PFSK-1 (cell line): ENCODE data around the gene IL22RA2.

ENCODE experiments used
- FOXP2 ChIP-seq: optimal IDR thresholded peaks from 2 replicates; pipeline ENCODE3; 2011; ENCODE audit warnings: borderline replicate concordance, control low read depth, inconsistent platforms; ENCODE audit not compliant: insufficient read depth; ENCODE audit errors: extremely low read length, extremely low read depth
- POLR2AphosphoS5 ChIP-seq: IDR thresholded peaks from 2 replicates; pipeline ENCODE4 v1.6.1; 2012; ENCODE audit warnings: low read depth, mild to moderate bottlenecking, control low read depth, low read length, moderate library complexity
- REST ChIP-seq, 2 experiments: IDR thresholded peaks; 2 replicates each; pipeline versions ENCODE4 v1.6.1 to v1.8.0; 2011 to 2012; ENCODE audit warnings: low read depth in 2 of 2, low read length in 2 of 2, control low read depth in 1 of 2, inconsistent platforms in 1 of 2, mild to moderate bottlenecking in 1 of 2, moderate library complexity in 1 of 2; ENCODE audit not compliant: insufficient read depth in 1 of 2
- SIN3A ChIP-seq: IDR thresholded peaks from 2 replicates; pipeline ENCODE4 v1.6.1; 2012; ENCODE audit warnings: mild to moderate bottlenecking, low read length, moderate library complexity, borderline replicate concordance; ENCODE audit not compliant: insufficient read depth
- TAF1 ChIP-seq: IDR thresholded peaks from 2 replicates; pipeline ENCODE4 v1.6.1; 2012; ENCODE audit warnings: low read length, control low read depth, borderline replicate concordance; ENCODE audit not compliant: insufficient read depth

IL22RA2 gene

GRCh38 chr6:137218473-137218916, 45.1 kb upstream of the IL22RA2 start:
- TF ChIP-seq SIN3A (peak; percentile 40; the same call in 1 of the 2 replicates), TAF1 (no peak)

GRCh38 chr6:137217801-137218472, 44.5 kb upstream of the IL22RA2 start:
- no peak for TF ChIP-seq REST (IDR thresholded peaks at IDR 0.05; ENCODE audit: insufficient read depth in 1 of 2, low read depth in 2 of 2, low read length in 2 of 2)
- no peak for TF ChIP-seq FOXP2
- no peak for TF ChIP-seq POLR2AphosphoS5
- TF ChIP-seq SIN3A = no peak
- TF ChIP-seq TAF1 = no peak

- TF ChIP-seq TAF1 (no peak), FOXP2 (no peak), REST (IDR thresholded peaks at IDR 0.05; ENCODE audit: insufficient read depth in 1 of 2, low read depth in 2 of 2, low read length in 2 of 2) (no peak), POLR2AphosphoS5 (no peak)
Measured at GRCh38 chr6:137216875-137217553, 43.6 kb upstream of the IL22RA2 start.

GRCh38 chr6:137216106-137216505, 42.7 kb upstream of the IL22RA2 start:
- TF ChIP-seq POLR2AphosphoS5 = no peak

GRCh38 chr6:137214931-137215330, 41.5 kb upstream of the IL22RA2 start:
- TF ChIP-seq POLR2AphosphoS5 (no peak), REST (IDR thresholded peaks at IDR 0.05; ENCODE audit: insufficient read depth in 1 of 2, low read depth in 2 of 2, low read length in 2 of 2) (no peak), SIN3A (no peak), TAF1 (no peak), FOXP2 (no peak)

- TF ChIP-seq POLR2AphosphoS5 (no peak), SIN3A (no peak)
Measured at GRCh38 chr6:137213813-137214212, 40.4 kb upstream of the IL22RA2 start.
